IPS-NIHi7 (cell line): ENCODE measurements around the gene STK38L.
"Not testable (repeated sequence)": the region's sequence is repeated elsewhere in the genome, so short reads cannot be mapped to it uniquely, and the experiment has no call there.

ENCODE experiments used
- DNase-seq: peaks from one replicate; pipeline ENCODE4 v3.0.0; 2012; ENCODE audit warnings: mixed read lengths; ENCODE audit errors: extremely low spot score

Gene STK38L

GRCh38 chr12:27226407-27226929 is 17.6 kb upstream of the STK38L start:
- DNase-seq, result no peak

DNA sequence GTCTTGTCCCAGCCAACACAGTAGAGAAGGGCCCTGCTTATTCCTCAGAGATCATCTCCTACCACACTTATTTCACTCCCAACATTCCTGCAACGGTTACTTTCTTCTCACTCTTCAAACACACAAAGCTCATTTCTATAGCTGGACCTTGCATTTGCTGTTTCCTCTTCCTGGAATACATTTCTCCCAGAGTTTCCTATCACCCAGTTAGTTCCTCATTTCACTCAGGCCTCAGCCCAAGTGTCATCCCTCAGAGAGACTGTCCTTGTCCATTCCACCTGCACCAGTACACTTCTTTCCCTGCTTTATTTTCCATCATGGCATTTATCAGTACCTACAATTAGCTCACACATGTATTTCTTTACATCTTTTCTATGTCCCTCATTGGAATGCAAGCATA is 14.7 kb upstream of the STK38L start:
- DNase-seq, result no peak

DNA sequence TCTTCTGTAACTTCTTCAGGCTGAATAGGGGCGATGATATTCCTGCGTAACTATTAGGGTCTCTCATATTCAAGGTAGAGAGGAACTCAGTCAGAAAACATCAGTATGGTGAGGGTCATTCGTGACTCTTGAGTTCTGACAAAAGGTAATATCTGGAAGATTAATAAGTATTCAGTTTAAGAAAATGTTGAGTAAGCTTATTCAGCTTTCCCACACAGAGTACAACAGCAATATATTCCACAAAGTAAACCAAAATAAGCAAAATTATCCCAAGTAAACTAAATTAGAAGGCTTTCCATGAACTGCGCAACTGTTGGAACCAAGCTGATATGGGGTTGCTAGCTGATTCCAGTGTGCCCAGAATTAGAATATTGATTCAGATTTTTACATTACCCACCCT is 12.7 kb upstream of the STK38L start:
- DNase-seq, result not testable (repeated sequence)

- peak; percentile 36 for DNase-seq
Measured at GRCh38 chr12:27233814-27234213, 10.3 kb upstream of the STK38L start.

- DNase-seq, result no peak
Measured at GRCh38 chr12:27236498-27236897, 7.6 kb upstream of the STK38L start.

GRCh38 chr12:27237790-27238771 is 6.0 kb upstream of the STK38L start:
- no peak for DNase-seq

DNA sequence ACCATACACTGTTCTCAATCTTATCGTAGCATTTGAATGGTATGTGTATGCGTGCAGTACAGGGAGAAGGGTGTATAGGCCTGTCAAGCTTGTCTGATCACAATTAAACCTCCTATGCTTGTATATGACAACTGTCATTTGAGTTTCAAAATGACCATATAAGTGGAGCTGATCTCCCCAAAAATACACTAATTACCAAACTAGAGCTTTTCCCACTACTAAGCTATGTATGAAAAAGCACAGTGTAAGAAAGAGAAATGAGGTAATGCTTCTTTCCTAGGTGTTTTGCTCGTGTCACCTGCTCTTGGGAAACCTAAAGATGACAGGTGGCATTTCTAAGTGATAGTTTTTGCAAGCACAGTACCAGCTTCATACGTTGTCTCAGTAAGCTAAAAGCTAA is 1.1 kb upstream of the STK38L start:
- no peak for DNase-seq

DNA sequence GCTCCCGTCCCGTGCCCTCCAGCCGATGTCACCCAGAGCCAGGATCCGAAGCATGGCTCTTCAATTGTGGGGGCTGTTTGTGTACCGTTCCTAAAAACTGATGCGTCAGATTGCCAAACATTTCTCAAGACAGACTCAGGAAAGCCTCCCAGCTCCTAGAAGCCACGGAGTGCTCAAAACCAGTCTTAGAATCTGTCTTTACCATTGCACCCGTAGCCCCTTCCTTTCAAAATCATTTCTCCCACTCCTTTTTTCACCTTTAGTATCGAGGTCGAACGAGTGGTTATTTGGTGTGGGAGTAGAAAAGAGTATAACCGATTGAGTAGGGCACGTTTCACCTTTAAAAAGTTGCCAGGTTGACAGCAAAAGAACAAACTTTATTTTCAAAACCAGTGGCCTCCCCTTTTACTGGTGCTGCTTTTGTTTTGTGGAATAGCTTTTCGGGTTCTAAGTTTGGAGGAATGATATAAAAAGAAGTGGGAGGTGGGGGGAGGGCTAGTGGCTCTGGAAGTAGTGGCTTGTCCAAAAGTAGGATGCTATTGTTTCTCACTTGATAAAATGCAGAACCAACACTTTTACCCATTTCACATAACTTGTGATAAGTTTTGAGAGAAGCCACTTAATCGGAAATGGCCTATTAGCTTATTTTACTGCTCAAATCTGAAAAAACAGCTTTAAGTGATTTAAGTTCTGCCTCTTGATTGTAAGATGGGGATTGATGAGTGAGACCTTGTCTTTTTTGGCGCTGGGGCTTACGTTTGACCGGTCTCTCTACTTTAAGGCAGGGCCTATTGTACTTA is 803 bp downstream of the STK38L start:
- DNase-seq, result no peak

DNA sequence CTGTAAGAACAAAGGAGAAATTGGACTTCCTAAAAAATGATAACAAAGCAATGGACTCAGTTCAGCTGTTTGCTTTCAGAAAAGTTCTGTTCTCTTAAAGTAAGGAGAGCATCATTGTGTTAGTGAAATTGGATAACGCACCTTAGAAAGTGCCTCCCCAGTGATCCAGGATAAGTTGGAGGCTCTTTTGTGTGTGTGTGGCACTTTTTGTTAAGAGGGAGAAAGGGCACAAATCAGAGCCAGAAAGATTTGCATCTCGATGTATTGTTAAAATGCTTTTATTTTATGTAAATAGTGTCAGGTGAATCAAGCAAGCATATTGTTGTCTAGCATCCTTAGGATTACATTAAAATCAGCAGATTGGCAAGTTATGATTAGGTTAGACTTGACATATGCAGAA is 2.1 kb downstream of the STK38L start:
- DNase-seq, result no peak

- DNase-seq, result no peak
Measured at GRCh38 chr12:27246774-27247173, 2.7 kb downstream of the STK38L start.

- DNase-seq, result no peak
Measured at GRCh38 chr12:27252934-27253333, 8.8 kb downstream of the STK38L start.

- DNase-seq, result no peak
Measured at GRCh38 chr12:27253347-27253746, 9.3 kb downstream of the STK38L start.

DNA sequence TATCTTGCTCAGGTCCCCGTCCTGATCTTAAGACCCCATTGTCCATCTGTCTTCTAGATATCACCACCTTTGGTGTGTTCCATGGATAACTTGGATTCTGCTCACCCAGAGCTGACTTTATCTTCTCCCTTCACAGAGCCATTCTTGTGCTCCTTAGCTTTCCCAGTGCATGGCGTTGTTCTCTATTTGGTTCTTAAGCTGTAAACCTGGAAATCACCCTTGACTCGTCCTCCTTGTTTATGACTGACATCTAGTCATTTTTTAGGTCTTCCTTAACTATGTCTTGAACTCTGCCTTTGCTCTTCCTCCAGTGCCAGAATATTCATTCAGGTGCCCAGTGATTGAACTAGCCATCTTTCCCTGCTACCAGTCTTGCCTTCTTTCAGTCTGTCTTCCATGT is 11.7 kb downstream of the STK38L start:
- no peak for DNase-seq

- DNase-seq, result no peak
Measured at GRCh38 chr12:27257104-27257843, 13.2 kb downstream of the STK38L start.

- no peak for DNase-seq
Measured at GRCh38 chr12:27260746-27261145, 16.7 kb downstream of the STK38L start.

- no peak for DNase-seq
Measured at GRCh38 chr12:27261866-27262265, 17.8 kb downstream of the STK38L start.

GRCh38 chr12:27270148-27270547 is 26.1 kb downstream of the STK38L start:
- no peak for DNase-seq

GRCh38 chr12:27271206-27271605 is 27.1 kb downstream of the STK38L start:
- no peak for DNase-seq

DNA sequence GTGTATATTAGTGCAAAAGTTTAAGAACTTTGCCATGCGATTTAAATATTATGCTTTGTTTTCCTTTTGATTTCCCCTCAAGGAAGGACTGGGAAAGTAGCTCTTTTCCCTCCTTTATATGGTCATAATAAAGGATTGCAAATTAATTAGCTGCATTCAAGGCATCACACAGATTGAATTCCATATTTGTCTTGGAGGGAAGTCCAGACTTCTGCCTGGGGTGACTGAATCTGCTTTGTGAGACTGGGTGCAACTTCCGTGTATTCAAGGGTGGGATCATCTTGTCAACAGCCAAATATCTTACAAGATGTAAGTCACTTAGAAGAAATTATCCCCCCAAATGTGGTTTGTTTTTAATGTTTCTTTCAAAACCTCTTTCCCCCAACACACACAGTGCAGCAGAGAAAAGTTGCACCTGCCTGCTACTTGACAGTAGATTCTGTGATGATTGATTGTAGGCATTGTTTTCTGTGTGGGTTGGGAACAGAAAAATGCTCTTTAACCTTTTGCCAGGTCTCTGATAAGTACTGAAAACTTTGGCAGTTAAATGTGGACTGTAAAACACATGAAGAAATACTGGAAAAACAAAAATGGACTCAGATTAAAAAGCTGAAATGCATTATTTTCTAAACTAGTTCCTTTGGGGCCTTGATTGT is 28.4 kb downstream of the STK38L start:
- DNase-seq, result no peak

DNA sequence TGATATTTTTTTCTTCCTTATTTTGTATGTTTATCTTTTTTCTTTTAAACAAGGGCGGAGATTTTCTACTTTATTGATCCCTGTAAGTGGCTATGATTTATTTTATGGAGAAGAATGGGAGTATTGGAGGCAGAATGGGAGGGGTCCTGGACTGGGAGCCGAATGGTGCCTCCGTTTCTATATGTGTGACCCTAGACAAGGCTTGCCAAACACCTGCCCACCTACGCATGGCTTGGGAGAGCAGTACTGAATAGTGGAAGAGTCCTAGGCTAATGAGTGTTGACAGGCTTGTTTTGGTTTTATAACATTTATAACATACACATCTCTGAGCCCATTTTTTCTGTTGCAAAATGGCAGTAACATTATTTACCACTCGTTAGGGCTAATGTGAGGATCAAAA is 29.0 kb downstream of the STK38L start:
- no peak for DNase-seq

DNA sequence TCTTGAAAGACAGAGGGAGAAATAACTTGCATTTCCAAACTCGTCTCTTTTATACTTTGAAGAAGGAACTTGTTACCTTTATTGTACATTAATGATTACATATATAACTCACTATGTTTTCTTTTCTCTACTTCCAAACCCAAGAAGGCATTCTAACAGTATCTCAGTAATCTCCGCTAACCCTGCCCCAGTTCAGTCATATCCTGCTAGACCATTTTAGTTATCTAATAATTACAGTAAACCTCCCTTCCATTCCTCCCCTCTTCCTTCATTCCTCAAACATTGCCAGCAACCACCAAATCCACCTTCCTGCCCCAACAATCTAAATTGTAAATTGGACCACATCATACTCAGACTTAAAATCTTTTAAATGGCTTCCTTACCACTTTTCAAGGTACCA is 30.6 kb downstream of the STK38L start:
- no peak for DNase-seq
